K562 (cell line): Measurements from ENCODE around the gene SCG2. TPM values are rescaled to one million over a fixed set of nuclear protein-coding genes. Genes with fewer than 3 reads are reported as not detected.
A peak's percentile ranks its signal among the peaks of the same experiment; 100 is the strongest.

Source experiments
- ARHGAP35 ChIP-seq: fragments of 450-650 bp; IDR thresholded peaks from 2 replicates; pipeline ENCODE4 v1.6.1; 2018; ENCODE audit not compliant: partially characterized antibody
- CLOCK ChIP-seq: fragments of 250-450 bp; sonication (Bioruptor Pico); IDR thresholded peaks from 2 replicates; pipeline ENCODE4 v1.4.0; 2020; ENCODE audit warnings: mild to moderate bottlenecking, moderate library complexity, borderline replicate concordance
- CXXC5 ChIP-seq: fragments of 250-450 bp; sonication (Bioruptor Pico); IDR thresholded peaks from 2 replicates; pipeline ENCODE4 v1.8.0; 2022; ENCODE audit warnings: inconsistent platforms, mild to moderate bottlenecking, moderate library complexity
- MAZ ChIP-seq, 2 experiments: fragments of 450-650 bp in 1 of 2; sonication (generic) in 1 of 2; formaldehyde crosslinking; IDR thresholded peaks in 1 of 2; conservative IDR thresholded peaks in 1 of 2; 2 replicates each; pipeline versions ENCODE4 v1.4.0 to v1.5.0; 2020; ENCODE audit warnings: mild to moderate bottlenecking in 1 of 2, missing genetic modification reagents in 1 of 2
- MGA ChIP-seq: fragments of 450-650 bp; IDR thresholded peaks from 2 replicates; pipeline ENCODE4 v1.6.1; 2016; ENCODE audit warnings: mild to moderate bottlenecking, moderate library complexity
- NONO ChIP-seq, 2 experiments: fragments of 200-400 bp in 1 of 2; fragments of 450-650 bp in 1 of 2; formaldehyde crosslinking in 1 of 2; IDR thresholded peaks; 2 replicates each; pipeline ENCODE4 v1.6.1; 2017; ENCODE audit warnings: low read depth in 2 of 2, mild to moderate bottlenecking in 2 of 2, moderate library complexity in 2 of 2, low read length in 1 of 2
- TFE3 ChIP-seq: fragments of 450-650 bp; formaldehyde crosslinking; IDR thresholded peaks from 2 replicates; pipeline ENCODE4 v1.4.0; 2020; ENCODE audit warnings: mild to moderate bottlenecking, mixed read lengths
- ZNF140 ChIP-seq: fragments of 250-450 bp; sonication (Bioruptor Pico); IDR thresholded peaks from 2 replicates; pipeline ENCODE4 v1.8.0; 2021; ENCODE audit warnings: moderate library complexity, mild to moderate bottlenecking, inconsistent platforms
- polyA plus RNA-seq, 8 experiments: library from polyadenylated mRNA; depleted of rRNA in 4 of 8; stranded (reverse) in 5 of 8; unstranded in 3 of 8; fragments of >200 nt; fragmentation: Nextera tagmentation in 2 of 8; fragmentation: Illumina TruSeq in 1 of 8; extraction: Ambion mirVana in 2 of 8; extraction: Trizol in 1 of 8; gene quantifications; 2 replicates each; pipeline versions ENCODE4 v1.2.1 to v1.2.3, GENCODE V29; 2011 to 2014; ENCODE audit warnings: inconsistent platforms in 1 of 8, missing spikeins in 1 of 8
- total RNA-seq, 7 experiments: library from RNA; depleted of rRNA in 6 of 7; stranded (reverse); fragments of >200 nt in 6 of 7; fragmentation: Illumina TruSeq in 2 of 7; extraction: Trizol in 2 of 7; gene quantifications; 2 replicates each; pipeline versions ENCODE4 v1.2.1 to v1.2.3, GENCODE V29; 2011 to 2021; ENCODE audit warnings: low replicate concordance in 1 of 7
- TF ChIP-seq, protein P1 (sequence below): fragments of 450-650 bp; formaldehyde crosslinking; IDR thresholded peaks from 2 replicates; pipeline ENCODE4 v1.4.0; 2020; ENCODE audit warnings: mild to moderate bottlenecking, moderate library complexity

The SCG2 gene
- total and polyA plus RNA-seq, 9 of the 15 experiments (the other 6 are each of a cell fraction or from before 2014, with no cell fraction given): 0.07 to 1.6 (median 1.1) TPM

DNA sequence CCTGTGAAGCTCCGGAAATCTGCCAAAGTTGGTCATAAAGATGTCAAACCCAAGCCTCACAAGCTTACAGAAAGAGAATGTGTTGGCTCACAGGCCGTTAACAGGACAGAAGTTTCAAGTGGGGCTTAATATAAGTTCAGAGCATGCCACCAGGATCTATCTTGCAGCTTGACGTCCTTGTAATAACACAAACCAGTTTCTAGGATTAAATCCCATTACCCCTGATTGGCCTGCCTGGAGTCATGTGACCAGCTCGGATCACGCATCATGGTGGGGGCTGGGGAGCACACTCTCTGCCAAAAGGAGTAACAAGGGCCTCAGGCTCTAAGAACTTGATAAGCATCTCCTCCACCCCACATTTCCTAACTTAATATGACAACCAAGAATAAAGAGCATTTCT, 38.9 kb upstream of the SCG2 start (continued):
- TF ChIP-seq, protein P1, sequence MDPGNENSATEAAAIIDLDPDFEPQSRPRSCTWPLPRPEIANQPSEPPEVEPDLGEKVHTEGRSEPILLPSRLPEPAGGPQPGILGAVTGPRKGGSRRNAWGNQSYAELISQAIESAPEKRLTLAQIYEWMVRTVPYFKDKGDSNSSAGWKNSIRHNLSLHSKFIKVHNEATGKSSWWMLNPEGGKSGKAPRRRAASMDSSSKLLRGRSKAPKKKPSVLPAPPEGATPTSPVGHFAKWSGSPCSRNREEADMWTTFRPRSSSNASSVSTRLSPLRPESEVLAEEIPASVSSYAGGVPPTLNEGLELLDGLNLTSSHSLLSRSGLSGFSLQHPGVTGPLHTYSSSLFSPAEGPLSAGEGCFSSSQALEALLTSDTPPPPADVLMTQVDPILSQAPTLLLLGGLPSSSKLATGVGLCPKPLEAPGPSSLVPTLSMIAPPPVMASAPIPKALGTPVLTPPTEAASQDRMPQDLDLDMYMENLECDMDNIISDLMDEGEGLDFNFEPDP (CRISPR knock-in tag): no peak
- peak; percentile 37 for TF ChIP-seq MGA
- TF ChIP-seq CLOCK: no peak
- TF ChIP-seq CXXC5: peak; percentile 36
- no peak for TF ChIP-seq NONO (IDR thresholded peaks at IDR 0.05; ENCODE audit: low read depth in 2 of 2, low read length in 1 of 2)
- TF ChIP-seq ARHGAP35: no peak
- peak in 1 of 2 experiments; percentile 33; a peak in 1 of 4 replicates for TF ChIP-seq MAZ (CRISPR knock-in tag; conservative IDR thresholded peaks at IDR 0.05 in 1 of 2, IDR thresholded peaks at IDR 0.05 in 1 of 2)
- TF ChIP-seq ZNF140 (CRISPR knock-in tag): no peak
- TF ChIP-seq TFE3 (CRISPR knock-in tag): peak; percentile 96
